PC-3 (cell line): ENCODE results near the gene GPC5. TPM values are rescaled to one million over a fixed set of nuclear protein-coding genes. Genes with fewer than 3 reads are reported as not detected.

ENCODE experiments used
- ATAC-seq: fragments of 200-7000 bp; cut with Tn5 transposase; 2 replicates; pipeline ENCODE4 v1.9.1; 2020; ENCODE audit warnings: mild to moderate bottlenecking, moderate library complexity
- BruUV-seq: library from RNA; stranded (reverse); fragments of 400-500 nt; replicated peaks from 2 replicates; lab custom pipeline; 2021; lab: Mats Ljungman, UMichigan
- CTCF ChIA-PET: fragments of 300-600 bp; sonication (Branson Sonifier 250); formaldehyde crosslinking; loops from one replicate; lab custom pipeline; 2022; ENCODE audit warnings: antibody characterized with exemption; lab: Charles Lee
- POLR2A ChIA-PET: fragments of 300-600 bp; sonication (Branson Sonifier 250); formaldehyde crosslinking; loops from one replicate; lab custom pipeline; 2022; ENCODE audit warnings: antibody characterized with exemption; ENCODE audit not compliant: unreplicated experiment; lab: Charles Lee
- DNase-seq: peaks from one replicate; pipeline ENCODE4 v3.0.0-alpha.2; 2015
- H2AFZ ChIP-seq: fragments of 300-600 bp; sonication (generic); 2 replicates; pipeline ENCODE4 v1.6.0; 2016; ENCODE audit warnings: antibody characterized with exemption, low read length
- H3F3A ChIP-seq: fragments of 300-600 bp; sonication (generic); one replicate; pipeline ENCODE4 v1.6.0; 2017; ENCODE audit warnings: antibody characterized with exemption, low read length, control low read depth, mild to moderate bottlenecking; ENCODE audit not compliant: unreplicated experiment
- H3K27ac ChIP-seq: fragments of 300-600 bp; sonication (generic); 2 replicates; pipeline ENCODE4 v1.5.1; 2016; ENCODE audit warnings: mild to moderate bottlenecking, low read length
- H3K27me3 ChIP-seq: fragments of 300-600 bp; sonication (generic); 2 replicates; pipeline ENCODE4 v1.6.1; 2016; ENCODE audit warnings: low read length, mixed read lengths
- H3K36me3 ChIP-seq: fragments of 300-600 bp; sonication (generic); 2 replicates; pipeline ENCODE4 v1.6.1; 2016; ENCODE audit warnings: low read depth, mixed run types, low read length, mixed read lengths
- H3K4me1 ChIP-seq: fragments of 300-600 bp; sonication (generic); 2 replicates; pipeline ENCODE4 v1.5.1; 2016; ENCODE audit warnings: low read length; ENCODE audit not compliant: insufficient read depth
- H3K4me2 ChIP-seq: fragments of 300-600 bp; sonication (generic); 2 replicates; pipeline ENCODE4 v1.6.0; 2016; ENCODE audit warnings: low read length
- H3K4me3 ChIP-seq: fragments of 300-600 bp; sonication (generic); 2 replicates; pipeline ENCODE4 v1.5.1; 2016; ENCODE audit warnings: mild to moderate bottlenecking, low read length, mixed read lengths
- H3K79me2 ChIP-seq: fragments of 300-600 bp; sonication (generic); 2 replicates; pipeline ENCODE4 v1.6.1; 2017; ENCODE audit warnings: low read length, mixed read lengths
- H3K9ac ChIP-seq: fragments of 300-600 bp; sonication (generic); 2 replicates; pipeline ENCODE4 v1.6.0; 2016; ENCODE audit warnings: mild to moderate bottlenecking, low read length
- H3K9me2 ChIP-seq: fragments of 300-600 bp; sonication (generic); replicated peaks from 2 replicates; pipeline ENCODE4 v1.6.1; 2016; ENCODE audit warnings: mixed run types, low read length, mixed read lengths
- H3K9me3 ChIP-seq: fragments of 300-600 bp; sonication (generic); 2 replicates; pipeline ENCODE4 v1.6.1; 2016; ENCODE audit warnings: low read length, mixed read lengths
- H4K20me1 ChIP-seq: fragments of 300-600 bp; sonication (generic); 2 replicates; pipeline ENCODE4 v1.6.1; 2016; ENCODE audit warnings: low read length, mixed read lengths
- EZH2 ChIP-seq: fragments of 300-600 bp; sonication (generic); IDR thresholded peaks from one replicate; pipeline ENCODE4 v1.6.1; 2017; ENCODE audit warnings: antibody characterized with exemption, mild to moderate bottlenecking, low read length; ENCODE audit not compliant: unreplicated experiment
- EZH2phosphoT487 ChIP-seq: fragments of 300-600 bp; sonication (generic); IDR thresholded peaks from 2 replicates; pipeline ENCODE4 v1.6.1; 2018; ENCODE audit warnings: mild to moderate bottlenecking, antibody characterized with exemption, low read length, borderline replicate concordance
- intact Hi-C: fragments of 100-400 bp; cut with micrococcal nuclease; formaldehyde crosslinking; loops from 2 replicates; pipeline ENCODE4 v1.9.0; 2023
- total RNA-seq: library from RNA; depleted of rRNA; stranded (reverse); fragments of >200 nt; gene quantifications from 2 replicates; pipeline ENCODE4 v1.2.3, GENCODE V29; 2014
- TF ChIP-seq, protein P1 (sequence below): fragments of 300-600 bp; sonication (generic); conservative IDR thresholded peaks from 2 replicates; pipeline ENCODE4 v1.5.1; 2017; ENCODE audit warnings: antibody characterized with exemption, low read depth, mild to moderate bottlenecking, low read length

Gene GPC5
- total RNA-seq, 1 experiment from 2014 or later, result not detected

DNA sequence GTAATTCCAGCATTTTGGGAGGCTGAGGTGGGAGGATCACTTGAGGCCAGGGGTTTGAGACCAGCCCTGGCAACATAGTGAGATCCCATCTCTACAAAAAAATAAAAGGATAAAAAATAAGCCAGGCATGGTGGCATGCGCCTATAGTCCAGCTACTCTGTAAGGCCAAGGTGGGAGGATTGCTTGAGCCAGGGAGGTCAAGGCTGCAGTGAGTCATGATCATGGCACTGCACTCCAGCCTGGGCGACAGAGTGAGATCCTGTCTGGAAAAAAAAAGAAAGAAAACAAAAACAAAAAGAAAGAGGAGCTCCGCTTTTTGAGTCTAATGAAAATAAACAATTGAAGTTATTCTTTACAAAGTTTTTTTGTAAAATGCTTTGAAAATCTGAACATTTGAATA, 326.2 kb downstream of the GPC5 start:
- Histone ChIP-seq H3K9me2 (no peaks in the 10 kb centered on the region), H3K36me3 (no peaks in the 10 kb centered on the region), H3K4me3 (no peak overlapping the region), H3K79me2 (no peaks in the 10 kb centered on the region), H2AFZ (no peak overlapping the region), H4K20me1 (no peaks in the 10 kb centered on the region), H3K9me3 (no peaks in the 10 kb centered on the region), H3K9ac (no peak overlapping the region), H3F3A (no peaks in the 10 kb centered on the region), H3K4me1 (no peaks in the 10 kb centered on the region), H3K27me3 (no peaks in the 10 kb centered on the region), H3K27ac (no peak overlapping the region), H3K4me2 (no peak overlapping the region)
- no TSS peak for BruUV-seq
- intact Hi-C loops, result loop anchor here (5.0 kb wide), 1 partner anchor 232 kb away; no protein-coding TSS in a partner anchor
- ChIA-PET POLR2A (no interaction called here), CTCF (no interaction called here)
- TF ChIP-seq EZH2phosphoT487, result no peak
- TF ChIP-seq EZH2, result no peak
- TF ChIP-seq, protein P1, sequence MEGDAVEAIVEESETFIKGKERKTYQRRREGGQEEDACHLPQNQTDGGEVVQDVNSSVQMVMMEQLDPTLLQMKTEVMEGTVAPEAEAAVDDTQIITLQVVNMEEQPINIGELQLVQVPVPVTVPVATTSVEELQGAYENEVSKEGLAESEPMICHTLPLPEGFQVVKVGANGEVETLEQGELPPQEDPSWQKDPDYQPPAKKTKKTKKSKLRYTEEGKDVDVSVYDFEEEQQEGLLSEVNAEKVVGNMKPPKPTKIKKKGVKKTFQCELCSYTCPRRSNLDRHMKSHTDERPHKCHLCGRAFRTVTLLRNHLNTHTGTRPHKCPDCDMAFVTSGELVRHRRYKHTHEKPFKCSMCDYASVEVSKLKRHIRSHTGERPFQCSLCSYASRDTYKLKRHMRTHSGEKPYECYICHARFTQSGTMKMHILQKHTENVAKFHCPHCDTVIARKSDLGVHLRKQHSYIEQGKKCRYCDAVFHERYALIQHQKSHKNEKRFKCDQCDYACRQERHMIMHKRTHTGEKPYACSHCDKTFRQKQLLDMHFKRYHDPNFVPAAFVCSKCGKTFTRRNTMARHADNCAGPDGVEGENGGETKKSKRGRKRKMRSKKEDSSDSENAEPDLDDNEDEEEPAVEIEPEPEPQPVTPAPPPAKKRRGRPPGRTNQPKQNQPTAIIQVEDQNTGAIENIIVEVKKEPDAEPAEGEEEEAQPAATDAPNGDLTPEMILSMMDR, result no peak
- ATAC-seq, result no peak
- no peak for DNase-seq

DNA sequence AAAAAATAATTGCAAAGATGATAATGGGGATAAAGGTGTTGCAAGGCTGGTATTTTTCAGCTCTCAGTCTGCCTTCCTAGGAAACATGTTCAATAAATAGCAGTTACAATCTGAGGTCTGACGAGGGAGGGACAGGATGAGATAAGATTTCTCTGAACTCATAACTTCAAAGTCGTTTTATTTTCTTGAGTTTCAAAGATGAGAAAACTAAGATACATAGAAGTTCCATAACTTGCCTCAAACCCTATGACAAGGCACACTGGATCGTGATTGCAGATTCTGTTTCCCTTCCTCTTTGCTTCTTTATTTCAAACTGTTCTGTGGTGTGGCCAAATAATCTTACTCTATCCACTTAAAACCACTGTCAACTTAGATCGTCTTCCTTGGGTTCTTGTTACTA, 327.2 kb downstream of the GPC5 start:
- H3K36me3 ChIP-seq, result no peaks in the 10 kb centered on the region
- no peak for DNase-seq
- H3K79me2 ChIP-seq, result no peaks in the 10 kb centered on the region
- no peak overlapping the region for H2AFZ ChIP-seq
- no peak overlapping the region for H3K9ac ChIP-seq
- TF ChIP-seq EZH2 (no peak), EZH2phosphoT487 (no peak)
- TF ChIP-seq, protein P1, result no peak
- ATAC-seq, result no peak
- intact Hi-C loops, result no loop called here
- no peak overlapping the region for H3K4me2 ChIP-seq
- H3K4me1 ChIP-seq, result no peaks in the 10 kb centered on the region
- no peaks in the 10 kb centered on the region for H3K9me3 ChIP-seq
- no TSS peak for BruUV-seq
- H3K9me2 ChIP-seq, result no peaks in the 10 kb centered on the region
- H3K4me3 ChIP-seq, result no peak overlapping the region
- no peak overlapping the region for H3K27ac ChIP-seq
- ChIA-PET POLR2A (no interaction called here), CTCF (no interaction called here)
- H3K27me3 ChIP-seq, result no peaks in the 10 kb centered on the region
- no peaks in the 10 kb centered on the region for H4K20me1 ChIP-seq
- H3F3A ChIP-seq, result no peaks in the 10 kb centered on the region

DNA sequence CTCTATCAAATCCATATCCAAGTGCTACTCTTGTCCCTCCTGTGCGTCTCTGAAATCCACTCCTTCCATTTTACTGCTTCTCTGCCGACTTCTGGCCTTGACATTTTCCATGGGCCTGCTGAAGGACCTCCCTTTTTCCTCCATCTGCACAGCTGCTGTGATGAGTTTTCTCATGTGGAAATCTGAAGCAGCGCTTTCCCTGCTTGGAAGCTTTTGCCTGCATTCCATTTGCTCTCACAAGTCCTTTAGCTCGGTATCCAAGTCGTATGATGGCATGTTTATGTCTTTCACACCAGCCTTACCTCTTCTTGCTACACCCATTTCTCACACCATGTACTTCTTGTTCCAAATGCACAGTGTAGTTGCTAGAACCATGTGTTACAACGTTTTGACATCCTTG, 328.2 kb downstream of the GPC5 start:
- Histone ChIP-seq H3K9me2 (no peaks in the 10 kb centered on the region), H3K27me3 (no peaks in the 10 kb centered on the region), H2AFZ (no peak overlapping the region), H3K36me3 (no peaks in the 10 kb centered on the region), H3F3A (no peaks in the 10 kb centered on the region), H3K27ac (no peak overlapping the region), H3K4me2 (no peak overlapping the region), H3K79me2 (no peaks in the 10 kb centered on the region), H3K9me3 (no peaks in the 10 kb centered on the region), H3K9ac (no peak overlapping the region), H3K4me3 (no peak overlapping the region), H3K4me1 (no peaks in the 10 kb centered on the region), H4K20me1 (no peaks in the 10 kb centered on the region)
- intact Hi-C loops, result no loop called here
- POLR2A ChIA-PET, result no interaction called here
- DNase-seq, result no peak
- no TSS peak for BruUV-seq
- no peak for ATAC-seq
- CTCF ChIA-PET, result no interaction called here
- TF ChIP-seq, protein P1, result no peak
- no peak for TF ChIP-seq EZH2phosphoT487
- no peak for TF ChIP-seq EZH2
